C4-2B (cell line): ENCODE data around the gene LMCD1.

Source experiments
- CTCF ChIP-seq: fragments of 450-650 bp; conservative IDR thresholded peaks from 2 replicates; pipeline ENCODE4 v1.5.1; 2017; ENCODE audit warnings: mild to moderate bottlenecking
- ZFX ChIP-seq: fragments of 450-650 bp; IDR thresholded peaks from 2 replicates; pipeline ENCODE4 v1.6.1; 2017

- TF ChIP-seq CTCF: no peak
- no peak for TF ChIP-seq ZFX
These were observed 73.9 kb downstream of the LMCD1 start for GRCh38 chr3:8575364-8576104.
